ENCODE data around the gene UTP4. TPM values are rescaled to one million over a fixed set of nuclear protein-coding genes. Genes with fewer than 3 reads are reported as not detected.

Gene UTP4
- total and polyA plus RNA-seq, 12 donors: 8.8 to 51.2 (median 24.0) TPM

- intact Hi-C loops (cut with DNase I): no loop called here
These were observed 38.5 kb upstream of the UTP4 start for GRCh38 chr16:69093974-69094373.

GRCh38 chr16:69094501-69094900 lies 37.9 kb upstream of the UTP4 start:
- WGBS, 4 donors: 70 to 80% (median 76%) methylated on average over 5 of the region's 5 CpGs
- Histone ChIP-seq H3K27ac (no peak overlapping the region), H3K4me1 (replicated peaks in 1 of 2) (peaks cover 2 to 4% of the 10 kb centered on the region in 2 donors), H3K36me3 (replicated peaks in 1 of 2) (no peaks in the 10 kb centered on the region), H3K27me3 (no peaks in the 10 kb centered on the region), H3K4me3 (no peak overlapping the region), H3K9me3 (replicated peaks in 1 of 3) (no peaks in the 10 kb centered on the region)
- DNase-seq: no peak
- intact Hi-C loops (cut with DNase I): no loop called here
- TF ChIP-seq POLR2A (IDR thresholded peaks at IDR 0.05): no peak
- no peak for TF ChIP-seq CTCF (IDR thresholded peaks at IDR 0.05)

More at GRCh38 chr16:69093974-69094373, 38.5 kb upstream of the UTP4 start:
- peaks cover 3 to 9% of the 10 kb centered on the region in 2 donors for H3K4me1 ChIP-seq (replicated peaks in 1 of 2)
- H3K27ac ChIP-seq: no peak overlapping the region
- no peak for TF ChIP-seq POLR2A (IDR thresholded peaks at IDR 0.05)
- no peak for TF ChIP-seq CTCF (IDR thresholded peaks at IDR 0.05)
- DNase-seq: no peak
- WGBS, 4 donors: 77 to 88% (median 81%) methylated on average over 1 to 3 of the region's 3 CpGs
- no peaks in the 10 kb centered on the region for H3K36me3 ChIP-seq (replicated peaks in 1 of 2)
- H3K4me3 ChIP-seq: no peak overlapping the region
- no peaks in the 10 kb centered on the region for H3K9me3 ChIP-seq (replicated peaks in 1 of 3)
- no peaks in the 10 kb centered on the region for H3K27me3 ChIP-seq

GRCh38 chr16:69095193-69095592 lies 37.3 kb upstream of the UTP4 start:
- Histone ChIP-seq H3K27ac (no peak overlapping the region), H3K4me1 (replicated peaks in 1 of 2) (no peaks in the 10 kb centered on the region), H3K9me3 (replicated peaks in 1 of 3) (no peaks in the 10 kb centered on the region), H3K27me3 (no peaks in the 10 kb centered on the region), H3K4me3 (no peak overlapping the region), H3K36me3 (replicated peaks in 1 of 2) (no peaks in the 10 kb centered on the region)
- TF ChIP-seq POLR2A (IDR thresholded peaks at IDR 0.05): no peak
- TF ChIP-seq CTCF (IDR thresholded peaks at IDR 0.05): no peak
- no peak for DNase-seq
- WGBS, 4 donors: 89 to 96% (median 92%) methylated on average over 6 of the region's 6 CpGs
- intact Hi-C loops (cut with DNase I): no loop called here

- TF ChIP-seq POLR2A (IDR thresholded peaks at IDR 0.05) (no peak), CTCF (IDR thresholded peaks at IDR 0.05) (no peak)
- Histone ChIP-seq H3K27me3 (no peaks in the 10 kb centered on the region), H3K4me1 (replicated peaks in 1 of 2) (no peaks in the 10 kb centered on the region), H3K4me3 (no peak overlapping the region), H3K36me3 (replicated peaks in 1 of 2) (no peaks in the 10 kb centered on the region), H3K9me3 (replicated peaks in 1 of 3) (no peaks in the 10 kb centered on the region), H3K27ac (no peak overlapping the region)
- no peak for DNase-seq
- intact Hi-C loops (cut with DNase I): loop anchor here in 1 of 2 donors (10.0 kb wide), 1 partner anchor 195 kb away; no protein-coding TSS in a partner anchor
- WGBS, 4 donors: 65 to 73% (median 70%) methylated on average over 11 of the region's 11 CpGs
These were observed 32.3 kb upstream of the UTP4 start for GRCh38 chr16:69100071-69100691.

Measured in adrenal gland (tissue), 12 donors.